Heart right ventricle (tissue), 16 donors: ENCODE data around the gene DEFB108B. TPM values are rescaled to one million over a fixed set of nuclear protein-coding genes. Genes with fewer than 3 reads are reported as not detected.
A peak's percentile ranks its signal among the peaks of the same experiment; 100 is the strongest.
"Not testable (repeated sequence)": the region's sequence is repeated elsewhere in the genome, so short reads cannot be mapped to it uniquely, and the experiment has no call there.

ENCODE experiments used
- ATAC-seq, 8 donors: fragments of 200-7000 bp; cut with Tn5 transposase; one replicate each; pipeline ENCODE4 v1.9.1; 2020; ENCODE audit warnings: mild to moderate bottlenecking in 8 of 8, moderate library complexity in 8 of 8, moderate number of reproducible peaks in 1 of 8
- DNase-seq, 2 donors: peaks; one replicate each; pipeline ENCODE4 v3.0.0-alpha.2; 2020
- H3K27ac ChIP-seq, 10 donors: fragments of 200-600 bp; sonication (generic) in 2 of 10; one replicate each; pipeline versions ENCODE4 v1.5.0 to v1.8.0; 2020 to 2022; ENCODE audit warnings: mild to moderate bottlenecking in 3 of 10
- H3K27me3 ChIP-seq, 7 donors: fragments of 200-600 bp; one replicate each; pipeline ENCODE4 v1.8.0; 2021 to 2022; ENCODE audit warnings: mild to moderate bottlenecking in 2 of 7
- H3K36me3 ChIP-seq, 9 donors: fragments of 200-600 bp; sonication (generic) in 1 of 9; one replicate each; pipeline versions ENCODE4 v1.5.0 to v1.8.0; 2020 to 2022; ENCODE audit warnings: mild to moderate bottlenecking in 2 of 9
- H3K4me1 ChIP-seq, 9 donors: fragments of 200-600 bp; sonication (generic) in 1 of 9; one replicate each; pipeline versions ENCODE4 v1.5.0 to v1.8.0; 2020 to 2022; ENCODE audit warnings: mild to moderate bottlenecking in 4 of 9
- H3K4me3 ChIP-seq, 10 donors: fragments of 200-600 bp; sonication (generic) in 2 of 10; one replicate each; pipeline versions ENCODE4 v1.5.0 to v1.8.0; 2020 to 2022; ENCODE audit warnings: mild to moderate bottlenecking in 7 of 10, moderate library complexity in 2 of 10
- H3K9me3 ChIP-seq, 11 donors: fragments of 200-600 bp in 10 of 11; sonication (generic) in 2 of 11; one replicate each; pipeline versions ENCODE4 v1.5.0 to v1.8.0; 2013 to 2022; ENCODE audit warnings: mild to moderate bottlenecking in 2 of 11, control low read depth in 1 of 11, moderate library complexity in 1 of 11
- CTCF ChIP-seq, 9 donors: fragments of 200-600 bp; sonication (generic) in 2 of 9; IDR thresholded peaks; one replicate each; pipeline versions ENCODE4 v1.5.0 to v1.8.0; 2021 to 2022; ENCODE audit warnings: antibody characterized with exemption in 9 of 9, mild to moderate bottlenecking in 5 of 9, moderate library complexity in 1 of 9
- WGBS, 2 donors: extraction: QIAGEN DNeasy Blood & Tissue Kit; methylation state at CpG; one replicate each; pipeline ENCODE4 v1.1.7; 2013; ENCODE audit warnings: inconsistent platforms in 1 of 2; 5-methylcytosine and 5-hydroxymethylcytosine counted together
- intact Hi-C, 10 donors: fragments of 100-400 bp; cut with DNase I; formaldehyde crosslinking; loops; one replicate each; pipeline versions ENCODE4 v1.11.1 to v1.14.2; 2022
- polyA plus RNA-seq, 2 donors: library from polyadenylated mRNA; stranded (reverse); fragments of 200-250 nt; gene quantifications; one replicate each; pipeline ENCODE4 v1.2.3, GENCODE V29; 2013
- total RNA-seq, 10 donors: library from RNA; stranded (reverse); fragmentation: NEBNext Ultra II Directional in 3 of 10; extraction: Animal tissue kit (Norgen Biotek cat#: 25700) in 3 of 10; gene quantifications; one replicate each; pipeline versions ENCODE4 v1.2.1 to v1.2.4, GENCODE V29; 2021 to 2023
- donor health status: Arrhythmogenic right ventricular cardiomyopathy.
- donor health status: ischemic (EF 13 %, LVEDD 7.1; RV severe dilation, severe dysfunction).
- donor health status: healthy with polysubstance abuse.
- donor health status: DM: no; HTN: yes; CAD: no.
- donor health status: DM: no; HTN: no; CAD: no.
- donor health status: ischemic (EF 25% LVEDD 6.9; RV normal size, moderate dysfunction).
- donor health status: ischemic (EF 25% LVEDD 5.7; RV mildly dilated, moderate dysfunction).
- donor health status: healthy.
- donor health status: DM: yes; HTN: yes; CAD: no.
- donor health status: Ischemic cardiomyopathy.
- donor health status: ischemic (EF 35%, LVEDD 5.7; RV mildly dilated, moderate dysfunction).
- donor health status: nonischemic (EF 11% LVEDD 7.7; RV severe dilation, severe dysfunction).
- donor health status: DM: yes; HTN: yes; CAD: no.
- donor health status: PGD.
- donor health status: ischemic (EF 29% LVEDD 5.4; RV normal size, mild dysfunction).
- donor health status: nonischemic (EF 23%, LVEDD 6.1; RV moderate dilation, normal function).

Gene DEFB108B
- total and polyA plus RNA-seq, 12 donors = not detected

- peak; percentile 40 to 70 (median 66) for TF ChIP-seq CTCF (IDR thresholded peaks at IDR 0.05)
- ATAC-seq, H3K36me3 ChIP-seq, H3K4me3 ChIP-seq, intact Hi-C loops, H3K27me3 ChIP-seq, H3K27ac ChIP-seq, H3K4me1 ChIP-seq, H3K9me3 ChIP-seq: not testable (repeated sequence)
- 64 to 68% methylated on average over 5 of the region's 6 CpGs for WGBS, 2 donors
- DNase-seq = peak in 1 of 2 donors; percentile 46
These were observed 40.3 kb upstream of the DEFB108B start for GRCh38 chr11:71792621-71793235.

GRCh38 chr11:71794386-71795040 is 38.5 kb upstream of the DEFB108B start:
- ATAC-seq, H3K27me3 ChIP-seq, intact Hi-C loops: not testable (repeated sequence)

GRCh38 chr11:71795236-71795635 is 37.8 kb upstream of the DEFB108B start:
- DNase-seq = not testable (repeated sequence)

More at GRCh38 chr11:71794386-71795040, 38.5 kb upstream of the DEFB108B start:
- DNase-seq, H3K4me1 ChIP-seq, H3K36me3 ChIP-seq, H3K4me3 ChIP-seq, H3K9me3 ChIP-seq, H3K27ac ChIP-seq: not testable (repeated sequence)
- 78 to 82% methylated on average over 13 of the region's 13 CpGs for WGBS, 2 donors

GRCh38 chr11:71796016-71796415 is 37.0 kb upstream of the DEFB108B start:
- H3K27ac ChIP-seq, H3K9me3 ChIP-seq, H3K27me3 ChIP-seq, ATAC-seq, H3K4me1 ChIP-seq, H3K36me3 ChIP-seq, DNase-seq, intact Hi-C loops, H3K4me3 ChIP-seq: not testable (repeated sequence)
- WGBS, 2 donors = 90 to 92% methylated on average over 16 of the region's 16 CpGs

More at GRCh38 chr11:71795236-71795635, 37.8 kb upstream of the DEFB108B start:
- ATAC-seq, H3K27me3 ChIP-seq, H3K36me3 ChIP-seq, H3K4me1 ChIP-seq, H3K27ac ChIP-seq, intact Hi-C loops, H3K9me3 ChIP-seq, H3K4me3 ChIP-seq: not testable (repeated sequence)
- WGBS, 2 donors = 79 to 89% methylated on average over 5 of the region's 5 CpGs

- H3K27me3 ChIP-seq, H3K27ac ChIP-seq, H3K36me3 ChIP-seq, intact Hi-C loops, H3K9me3 ChIP-seq, ATAC-seq, H3K4me3 ChIP-seq, H3K4me1 ChIP-seq, DNase-seq: not testable (repeated sequence)
- 92 to 97% methylated on average over 9 of the region's 9 CpGs for WGBS, 2 donors
These were observed 36.2 kb upstream of the DEFB108B start for GRCh38 chr11:71796781-71797180.

GRCh38 chr11:71799556-71800128 is 33.4 kb upstream of the DEFB108B start:
- WGBS, 2 donors = 86 to 90% methylated on average over 13 of the region's 13 CpGs
- H3K9me3 ChIP-seq, H3K4me3 ChIP-seq, H3K4me1 ChIP-seq, H3K27me3 ChIP-seq, intact Hi-C loops, DNase-seq, ATAC-seq, H3K27ac ChIP-seq, H3K36me3 ChIP-seq: not testable (repeated sequence)
